GM19238 (cell line): ENCODE results near the gene RICTOR.
A peak's percentile ranks its signal among the peaks of the same experiment; 100 is the strongest.

ENCODE experiments used
- DNase-seq: peaks from one replicate; pipeline ENCODE4 v3.0.0; 2011; ENCODE audit warnings: low spot score; ENCODE audit not compliant: insufficient read length

The RICTOR gene

DNA sequence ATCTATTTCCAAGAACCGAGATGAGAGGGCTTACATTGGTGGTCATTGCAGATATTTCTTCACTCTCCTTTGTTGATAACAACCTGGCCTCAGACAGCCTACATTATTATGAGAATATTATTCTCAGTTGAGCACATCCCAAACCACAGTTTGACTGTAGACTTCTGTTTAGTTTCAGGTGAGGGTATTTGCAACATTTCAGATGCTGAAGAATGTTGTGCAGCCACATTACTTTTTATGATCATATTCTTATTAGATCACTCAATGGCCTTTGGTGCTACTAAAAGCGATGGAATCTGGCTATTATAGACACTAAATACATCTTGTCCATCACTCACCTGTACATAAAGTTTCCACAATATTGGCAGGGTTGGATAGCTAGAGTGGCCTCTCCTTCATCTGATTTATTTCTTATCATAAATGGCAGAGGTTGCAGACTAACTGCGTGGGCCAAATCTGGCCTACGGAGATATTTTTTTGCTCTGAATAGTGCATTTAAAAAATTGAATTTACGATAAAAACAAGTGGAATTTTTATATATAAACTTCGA is 26.2 kb upstream of the RICTOR start:
- DNase-seq = no peak

DNA sequence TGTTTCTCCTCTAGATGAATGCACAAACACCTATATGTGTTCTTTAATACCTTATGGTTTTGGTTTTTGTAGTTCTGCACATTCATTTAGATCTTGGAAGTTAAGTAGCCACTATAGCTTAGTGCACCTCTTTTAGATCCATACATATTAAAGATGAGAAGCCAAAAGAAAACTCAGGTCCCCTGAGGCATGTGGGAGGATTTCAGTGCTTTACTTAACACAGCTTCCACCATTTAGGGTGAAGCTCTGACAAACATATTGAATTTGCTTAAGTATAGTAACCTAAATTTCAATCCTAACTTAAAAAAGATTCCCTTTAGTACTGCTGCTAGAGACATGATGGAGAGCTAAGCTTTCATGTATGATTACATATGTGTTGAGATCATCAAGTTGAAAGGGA is 25.6 kb upstream of the RICTOR start:
- no peak for DNase-seq

DNA sequence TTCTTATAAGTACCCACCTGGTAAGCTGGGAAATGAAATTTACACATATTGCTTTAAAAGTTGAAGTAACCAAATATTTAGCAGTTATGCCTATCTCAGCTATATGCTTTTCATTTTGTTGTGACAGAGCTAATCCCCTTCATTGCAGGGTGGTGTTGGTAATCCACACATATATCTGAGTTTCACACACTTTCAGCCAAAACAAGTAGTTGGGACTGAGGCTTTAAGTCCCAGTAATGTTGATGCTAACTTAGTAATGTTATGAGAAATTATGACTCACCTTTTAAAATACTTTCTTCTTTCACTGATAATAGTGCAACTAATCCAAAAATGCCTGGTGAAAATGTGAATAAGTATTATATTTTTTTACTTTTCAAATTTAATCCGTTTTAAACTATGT is 19.2 kb upstream of the RICTOR start:
- DNase-seq = no peak

DNA sequence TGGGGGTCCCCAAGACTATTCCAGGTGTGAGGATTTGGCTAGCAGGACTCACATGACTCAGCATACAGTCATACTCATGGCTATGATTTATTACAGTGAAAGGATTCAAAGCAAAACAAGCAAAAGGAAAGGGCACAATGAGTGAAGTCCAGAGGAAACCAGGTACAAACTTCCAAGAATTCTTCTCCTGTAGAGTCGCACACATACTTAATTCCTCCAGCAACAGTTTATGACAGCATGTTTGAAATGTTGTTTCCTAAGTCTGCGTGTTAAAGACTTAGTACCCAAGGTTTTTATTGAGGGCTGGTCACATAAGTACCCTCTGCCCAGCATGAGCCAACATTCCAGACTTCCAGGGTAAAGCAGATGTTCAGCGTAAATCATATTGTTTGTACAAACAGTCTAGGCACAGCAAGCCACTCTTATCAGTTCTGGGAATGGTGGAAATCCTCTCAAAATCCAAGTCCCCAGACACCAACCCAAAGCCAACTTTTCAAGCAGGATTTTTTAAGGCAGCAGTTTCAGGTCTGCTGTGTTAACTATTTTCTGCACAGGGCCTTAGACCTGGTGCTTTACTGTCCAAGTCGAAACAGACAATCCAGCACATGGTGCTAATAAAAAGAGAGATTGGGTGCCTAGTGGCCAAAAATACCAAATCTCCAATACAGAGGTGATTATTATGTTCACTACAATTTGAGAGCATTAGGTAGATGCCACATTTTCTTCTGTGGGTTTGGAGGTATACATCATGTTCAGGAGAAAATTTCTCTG is 18.6 kb upstream of the RICTOR start:
- DNase-seq = no peak

DNA sequence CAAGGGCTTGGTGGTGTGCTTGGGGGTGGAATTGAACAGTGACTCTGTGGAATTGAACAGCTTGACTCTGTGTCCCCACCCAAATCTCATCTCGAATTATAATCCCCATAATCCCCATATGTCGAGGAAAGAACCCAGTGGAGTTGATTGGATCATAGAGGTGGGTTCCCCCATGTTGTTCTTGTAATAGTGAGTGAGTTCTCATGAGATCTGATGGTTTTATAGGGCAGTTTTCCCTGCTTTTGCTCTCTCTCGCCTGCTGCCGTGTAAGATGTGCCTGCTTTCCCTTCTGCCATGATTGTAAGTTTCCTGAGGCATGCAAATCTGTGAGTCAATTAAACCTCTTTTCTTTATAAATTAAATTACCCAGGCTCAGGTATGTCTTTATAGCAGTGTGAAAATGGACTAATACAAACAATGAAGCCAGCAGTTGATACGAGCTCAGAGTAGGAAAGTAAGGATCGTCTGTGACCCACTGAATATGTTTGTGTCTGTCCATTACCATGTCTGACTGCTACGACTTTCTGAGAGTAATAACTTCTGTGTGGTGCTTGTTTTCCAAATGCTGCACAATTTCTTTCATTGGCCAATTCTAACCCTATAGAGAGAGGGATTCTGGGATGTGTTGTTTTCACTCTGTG is 17.9 kb upstream of the RICTOR start:
- DNase-seq = no peak

DNA sequence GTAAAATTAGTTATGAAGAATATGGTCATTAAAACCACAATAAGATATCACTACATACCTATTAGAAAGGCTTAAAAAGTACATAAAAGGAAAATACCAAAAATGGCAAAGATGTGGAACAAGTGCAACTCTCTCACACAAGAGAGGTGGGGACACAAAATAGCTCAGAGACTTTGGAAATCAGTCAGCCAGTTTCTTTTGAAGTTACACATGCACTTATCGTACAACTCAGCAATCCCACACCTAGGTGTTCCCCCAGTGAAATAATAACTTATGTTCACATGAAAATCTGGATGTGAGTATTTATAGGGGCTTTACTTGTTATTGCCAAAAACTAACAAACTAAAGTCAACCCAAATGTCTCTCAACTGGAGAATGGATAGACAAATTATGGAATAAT is 9.8 kb upstream of the RICTOR start:
- no peak for DNase-seq

DNA sequence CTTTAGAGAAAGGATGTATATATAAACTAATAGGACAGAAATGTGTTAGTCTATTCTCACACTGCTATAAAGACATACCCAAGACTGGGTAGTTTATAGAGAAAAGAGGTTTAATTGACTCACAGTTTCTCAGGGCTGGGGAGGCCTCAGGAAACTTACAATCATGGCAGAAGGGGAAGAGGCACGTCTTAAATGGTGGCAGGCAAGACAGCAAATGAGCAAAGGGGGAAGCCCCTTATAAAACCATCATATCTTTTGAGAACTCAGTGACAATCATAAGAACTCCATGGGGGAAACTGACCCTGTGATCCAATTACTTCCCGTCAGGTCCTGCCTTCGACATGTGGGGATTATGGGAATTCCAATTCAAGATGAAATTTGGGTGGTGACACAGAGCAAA is 8.8 kb upstream of the RICTOR start:
- DNase-seq = no peak

DNA sequence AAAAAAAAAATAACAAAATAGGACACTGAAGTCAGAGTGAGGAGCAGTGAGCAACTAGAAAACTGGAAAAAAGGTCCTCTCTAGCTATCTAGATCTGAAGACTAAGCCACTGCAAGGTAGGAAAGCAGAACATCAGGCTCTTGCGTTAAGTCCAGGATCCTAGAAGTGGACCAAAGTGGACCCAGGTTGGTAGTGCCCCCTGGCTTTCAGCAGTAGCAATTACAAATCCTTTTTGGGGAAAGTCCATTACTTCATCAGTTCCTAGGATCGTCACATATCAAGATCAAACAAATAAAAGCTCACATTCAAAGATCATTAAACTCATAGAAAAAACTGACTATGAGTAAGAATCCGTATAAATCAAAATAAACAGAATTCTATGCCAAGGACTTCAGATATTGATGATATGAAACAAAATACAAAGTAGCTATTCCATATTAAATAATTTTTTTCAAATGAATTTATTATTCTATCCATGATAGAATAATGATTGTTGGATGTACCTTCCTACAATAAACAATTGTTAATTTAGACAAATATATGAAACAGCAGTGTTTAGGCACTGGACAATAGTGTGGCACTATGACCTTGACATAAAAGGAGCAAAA is 6.5 kb upstream of the RICTOR start:
- DNase-seq = no peak

DNA sequence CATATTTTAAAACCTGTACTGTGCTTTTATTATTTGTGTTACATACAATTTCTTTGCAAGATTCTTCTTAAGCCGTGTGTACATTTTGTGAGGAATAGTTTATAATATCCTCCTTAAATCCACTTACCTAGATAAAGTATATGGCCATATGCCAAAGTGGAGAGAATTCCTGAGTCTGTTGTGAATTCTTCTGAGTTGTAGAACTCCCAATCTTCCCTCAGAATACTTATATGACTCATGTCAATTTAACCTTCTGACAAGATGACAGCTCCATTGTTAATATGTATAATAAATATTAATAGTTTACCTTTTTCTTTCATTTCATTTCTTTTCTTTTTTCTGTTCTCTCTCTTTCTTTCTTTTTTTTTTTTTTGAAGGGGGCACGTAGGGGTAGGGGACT is 6.0 kb upstream of the RICTOR start:
- DNase-seq = no peak

DNA sequence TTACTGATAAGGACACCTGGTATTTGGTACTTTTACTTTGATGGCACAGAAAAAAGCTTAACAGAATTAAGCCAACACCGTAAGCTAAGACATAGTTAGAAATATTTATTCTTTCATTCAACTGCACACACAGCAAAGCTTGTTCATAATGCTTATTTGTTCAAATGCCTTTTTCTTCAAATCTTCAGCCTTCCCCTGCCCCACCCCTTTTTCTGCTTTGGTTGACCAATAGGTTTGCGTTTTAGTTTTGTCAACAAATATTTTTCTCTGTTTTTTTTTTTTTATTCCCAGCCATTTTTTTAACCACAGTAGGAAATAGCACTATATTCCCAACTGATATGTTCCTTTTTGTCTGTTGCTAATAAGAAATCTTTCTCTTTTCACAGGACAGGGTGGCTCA is 4.9 kb upstream of the RICTOR start:
- DNase-seq = no peak

DNA sequence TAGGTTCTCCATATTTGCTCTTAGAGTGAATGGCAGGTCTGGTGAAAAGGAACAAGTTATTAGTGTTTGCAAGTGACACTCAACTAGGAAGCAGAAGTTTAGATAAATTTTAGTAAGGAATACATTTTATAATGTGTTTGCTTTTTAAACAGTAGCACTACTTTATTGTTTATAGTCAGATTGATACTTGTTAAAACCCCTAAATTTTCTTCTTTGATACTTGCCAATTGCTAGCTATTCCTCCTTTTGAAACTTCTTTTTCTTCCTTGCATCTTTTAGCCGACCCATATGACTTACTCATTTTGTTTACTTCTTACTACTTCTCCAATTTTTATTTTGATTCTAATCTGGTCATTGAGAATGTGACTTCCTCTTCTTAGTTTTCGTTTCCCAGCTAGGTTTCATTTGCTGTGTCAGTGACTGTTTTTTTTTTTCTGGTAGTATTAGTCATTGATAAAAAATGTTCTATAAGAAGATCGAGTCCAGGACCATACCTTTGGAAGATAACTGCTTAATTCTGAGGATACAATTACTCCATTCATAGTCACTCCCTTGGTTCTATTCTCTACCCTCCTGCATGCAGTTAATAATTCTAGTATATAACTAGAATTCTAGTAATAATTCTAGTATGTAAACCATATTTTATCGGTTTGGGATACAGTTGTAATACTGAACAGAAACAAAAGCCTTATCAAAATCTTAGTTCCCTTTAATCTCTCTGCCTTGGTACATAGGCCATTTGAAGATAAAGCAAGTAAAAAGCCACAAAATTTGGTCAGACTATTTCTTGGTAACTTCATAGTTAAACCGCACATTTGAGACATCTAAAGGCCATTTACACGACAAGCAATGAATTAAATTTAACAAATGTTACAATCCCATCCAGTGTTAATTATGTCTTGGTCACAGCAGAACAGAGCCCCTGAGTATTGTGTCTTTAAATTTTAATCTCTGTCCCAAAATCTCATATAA is 2.8 kb upstream of the RICTOR start:
- DNase-seq = peak; percentile 19

DNA sequence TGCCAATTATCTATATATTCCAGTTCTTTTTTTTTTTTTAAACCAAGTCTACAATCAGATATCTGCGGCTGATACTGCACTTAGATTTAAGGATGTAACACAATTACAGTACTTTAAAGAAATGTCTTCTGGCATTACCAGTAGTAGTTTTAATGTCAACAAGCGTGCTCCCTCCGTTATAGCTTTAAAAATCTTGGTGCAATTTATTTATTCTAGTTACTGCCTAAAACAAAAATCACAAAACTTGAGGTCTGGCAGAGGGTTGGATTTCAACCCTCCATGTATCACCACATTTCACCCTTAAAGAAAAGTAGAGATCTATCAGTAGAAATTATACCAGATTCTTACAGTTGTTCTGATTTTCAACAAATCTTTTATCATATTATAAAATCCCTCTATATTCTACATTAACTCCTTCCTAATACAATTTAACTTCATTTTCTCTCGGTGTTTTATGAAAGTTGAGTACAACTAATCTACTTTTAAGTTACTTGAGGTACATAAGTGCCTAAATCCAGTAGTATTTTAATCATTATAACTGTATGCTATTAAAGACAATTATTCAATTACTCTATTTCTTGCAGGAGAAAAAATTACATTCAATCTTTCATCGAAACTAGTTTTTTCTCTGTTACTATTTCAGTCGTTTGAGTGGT is 2.0 kb upstream of the RICTOR start:
- DNase-seq = no peak

DNA sequence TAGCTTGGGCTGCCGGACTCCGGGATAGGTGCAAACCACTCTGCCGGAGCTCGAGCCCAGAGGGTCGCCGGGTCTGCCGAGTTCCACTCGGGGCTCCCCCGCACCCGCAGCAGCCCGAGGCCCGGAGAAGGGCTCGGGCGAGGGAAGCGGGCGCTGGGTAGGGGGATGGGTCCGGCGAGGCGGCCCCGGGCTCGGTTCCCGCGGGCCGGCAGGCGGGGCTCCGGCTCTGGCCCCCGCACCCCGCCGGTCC is 507 bp downstream of the RICTOR start:
- DNase-seq = peak; percentile 41

DNA sequence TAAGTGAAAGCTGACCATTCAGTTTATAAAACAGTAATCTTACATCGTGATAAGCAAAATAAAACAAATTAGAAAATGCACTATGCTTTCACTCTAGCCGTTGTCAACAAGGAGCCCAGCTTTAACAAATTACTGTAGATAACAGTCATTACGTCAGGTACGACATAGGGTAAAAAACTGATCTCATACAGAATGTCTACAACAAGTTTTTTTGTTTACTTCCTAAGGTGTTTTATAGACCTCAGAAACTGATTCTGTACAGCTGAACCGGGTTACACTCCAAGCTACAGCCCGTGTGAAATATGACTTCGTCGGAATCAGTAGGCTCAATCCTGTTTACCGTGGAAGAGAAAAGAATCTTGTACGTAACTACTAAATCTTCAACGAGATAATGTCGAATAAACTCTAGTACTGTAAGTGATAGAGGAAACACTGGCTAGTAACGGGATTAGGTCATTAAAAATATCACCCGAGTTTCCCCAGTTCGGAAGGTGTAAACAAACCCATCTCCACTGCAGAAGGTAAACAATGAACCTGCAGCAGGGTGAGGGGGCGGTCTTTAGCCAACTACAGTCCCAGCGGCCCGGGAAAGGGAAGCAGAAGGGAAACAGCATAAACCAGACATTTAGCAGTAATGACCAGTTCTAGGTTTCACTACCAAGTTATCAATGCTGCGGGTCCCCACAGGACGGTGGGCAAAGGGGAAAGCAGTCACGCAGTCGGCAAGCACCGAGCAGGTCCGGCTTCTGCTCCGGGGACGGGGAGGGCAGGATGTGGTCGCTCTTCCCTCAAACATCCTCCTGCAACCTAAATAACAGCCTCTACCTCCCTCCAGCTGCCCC is 1.1 kb downstream of the RICTOR start:
- DNase-seq = peak; percentile 50

DNA sequence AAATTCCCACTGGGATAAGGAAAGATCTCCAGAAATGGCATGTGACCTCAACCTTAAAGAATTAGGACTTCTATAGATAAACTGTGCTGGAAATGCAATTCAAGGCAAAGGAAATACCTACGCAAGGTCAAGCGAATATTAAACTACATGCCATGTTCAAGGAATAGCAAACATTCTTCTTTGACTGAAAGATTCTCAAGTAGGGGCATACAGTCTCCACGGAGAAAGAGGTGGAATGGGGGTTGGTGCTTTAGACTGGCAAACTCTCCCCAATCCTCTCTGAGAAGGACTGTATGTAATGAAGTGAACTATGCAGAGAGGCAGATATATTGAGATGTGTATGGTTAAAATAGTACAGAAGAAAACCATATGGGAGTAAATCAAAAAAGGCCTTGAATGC is 6.1 kb downstream of the RICTOR start:
- no peak for DNase-seq

DNA sequence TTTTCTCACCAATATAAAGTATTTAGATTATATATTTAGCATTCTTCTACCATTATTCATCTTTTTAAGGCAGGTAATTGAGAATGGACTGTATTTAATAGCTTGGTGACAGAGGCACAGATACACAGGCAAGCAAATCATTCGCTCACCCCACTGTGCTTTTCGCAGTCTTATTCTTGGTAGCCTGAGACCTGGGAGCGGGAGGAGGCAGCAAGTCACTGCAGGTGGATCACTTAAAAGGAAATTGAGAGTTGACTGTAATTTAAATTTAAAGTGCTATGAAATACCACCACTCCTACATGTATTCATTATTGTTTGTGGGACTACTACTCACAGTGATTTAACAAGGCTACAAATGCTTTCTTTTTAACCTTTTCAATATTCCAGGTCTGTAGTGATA is 9.7 kb downstream of the RICTOR start:
- DNase-seq = no peak

DNA sequence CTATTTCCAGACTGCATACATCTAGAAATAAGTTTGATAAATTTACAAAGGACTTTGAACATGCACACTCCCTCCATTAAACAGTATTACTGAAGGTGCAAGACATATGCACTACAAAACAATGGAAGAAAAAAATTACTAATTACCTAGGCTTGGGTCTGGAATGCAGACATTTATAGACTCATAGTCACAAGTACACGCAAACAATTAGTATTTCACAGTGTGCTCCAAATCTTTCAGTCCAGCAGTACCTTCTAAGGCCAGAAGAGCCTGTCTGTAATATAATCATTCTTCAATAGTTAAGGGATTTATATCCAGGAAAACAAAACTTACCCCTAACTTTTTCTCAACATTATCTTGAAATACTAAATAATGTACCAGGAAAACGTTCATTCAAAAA is 11.2 kb downstream of the RICTOR start:
- no peak for DNase-seq

DNA sequence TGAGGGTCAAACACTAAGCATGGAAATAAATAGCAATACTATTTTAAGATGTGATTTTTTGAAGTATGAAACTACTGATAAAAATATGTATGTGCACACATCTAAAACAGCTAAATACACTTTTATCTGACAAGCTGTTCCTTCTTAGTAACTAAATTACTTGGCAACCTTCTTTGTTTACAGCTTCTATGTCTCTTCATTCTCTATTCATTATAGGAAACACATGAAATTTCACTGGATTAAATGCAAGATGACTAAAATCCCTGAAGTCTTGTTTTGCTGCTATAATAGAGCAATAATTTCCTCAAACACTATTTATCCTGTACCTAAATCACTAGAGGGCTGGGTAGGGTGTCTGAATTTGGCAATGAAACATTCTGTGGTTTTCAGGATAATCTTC is 11.7 kb downstream of the RICTOR start:
- no peak for DNase-seq

DNA sequence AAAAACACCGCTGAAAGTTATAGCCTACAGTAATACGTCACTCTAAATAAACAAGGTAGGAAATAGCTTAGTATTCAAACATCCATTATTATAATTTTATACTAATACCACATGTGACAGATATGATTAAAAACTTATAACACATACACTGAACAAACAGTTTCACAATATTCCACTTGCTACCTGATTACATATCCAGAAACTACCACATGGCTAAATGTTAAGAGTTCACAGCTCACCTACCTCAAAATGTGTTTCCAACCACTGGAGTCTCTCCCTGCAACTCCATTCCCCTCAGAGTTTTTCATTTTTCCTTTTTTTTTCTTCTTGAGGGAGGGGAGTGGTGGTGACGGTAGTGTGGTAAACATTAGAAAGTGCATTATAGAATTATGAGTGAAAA is 12.1 kb downstream of the RICTOR start:
- DNase-seq = no peak

DNA sequence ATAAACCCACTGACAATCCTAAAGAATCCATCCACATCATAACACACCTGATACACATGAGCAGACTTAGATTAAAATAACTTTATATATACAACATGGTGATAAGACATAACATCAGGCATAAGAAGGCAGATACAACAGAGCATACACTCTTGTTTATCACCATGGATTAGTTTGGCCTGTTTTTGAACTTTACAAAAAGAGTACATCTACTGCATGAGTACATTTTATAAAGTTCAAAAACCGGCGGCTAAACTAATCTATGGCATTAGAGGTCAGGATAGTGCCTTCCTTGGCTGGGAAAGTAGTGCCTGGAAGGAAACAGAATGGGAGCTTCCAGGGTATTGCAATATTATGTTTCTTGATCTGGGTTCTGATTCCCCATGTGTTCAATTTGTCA is 15.1 kb downstream of the RICTOR start:
- DNase-seq = no peak
